Urinary bladder (tissue), 4 donors: ENCODE data around the gene DNAH2. TPM values are rescaled to one million over a fixed set of nuclear protein-coding genes. Genes with fewer than 3 reads are reported as not detected.
"Not testable (repeated sequence)": the region's sequence is repeated elsewhere in the genome, so short reads cannot be mapped to it uniquely, and the experiment has no call there.

Experiments
- DNase-seq: peaks from one replicate; pipeline ENCODE4 v3.0.0-alpha.2; 2015; ENCODE audit errors: extremely low spot score
- H3K27ac ChIP-seq: one replicate; pipeline ENCODE4 v1.5.1; 2013; ENCODE audit warnings: low read depth, mild to moderate bottlenecking, moderate library complexity
- H3K36me3 ChIP-seq: one replicate; pipeline ENCODE4 v1.6.1; 2013; ENCODE audit warnings: mild to moderate bottlenecking, moderate library complexity; ENCODE audit not compliant: insufficient read depth
- H3K4me1 ChIP-seq: one replicate; pipeline ENCODE4 v1.6.1; 2013; ENCODE audit warnings: mild to moderate bottlenecking, moderate library complexity; ENCODE audit not compliant: insufficient read depth
- H3K4me3 ChIP-seq: one replicate; pipeline ENCODE4 v1.5.1; 2013; ENCODE audit warnings: low read depth, low read length
- WGBS: extraction: QIAGEN DNeasy Blood & Tissue Kit; methylation state at CpG from one replicate; pipeline ENCODE4 v1.1.7; 2013; 5-methylcytosine and 5-hydroxymethylcytosine counted together
- polyA plus RNA-seq: library from polyadenylated mRNA; stranded (reverse); fragments of 200-250 nt; gene quantifications from one replicate; pipeline ENCODE4 v1.2.3, GENCODE V29; 2013
- total RNA-seq: library from RNA; depleted of rRNA; stranded (reverse); fragments of >200 nt; gene quantifications from one replicate; pipeline ENCODE4 v1.2.3, GENCODE V29; 2014
- donor health status: healthy with polysubstance abuse.
- donor health status: healthy.

Gene DNAH2
- total and polyA plus RNA-seq, 2 donors, result 0.11 to 0.16 TPM

DNA sequence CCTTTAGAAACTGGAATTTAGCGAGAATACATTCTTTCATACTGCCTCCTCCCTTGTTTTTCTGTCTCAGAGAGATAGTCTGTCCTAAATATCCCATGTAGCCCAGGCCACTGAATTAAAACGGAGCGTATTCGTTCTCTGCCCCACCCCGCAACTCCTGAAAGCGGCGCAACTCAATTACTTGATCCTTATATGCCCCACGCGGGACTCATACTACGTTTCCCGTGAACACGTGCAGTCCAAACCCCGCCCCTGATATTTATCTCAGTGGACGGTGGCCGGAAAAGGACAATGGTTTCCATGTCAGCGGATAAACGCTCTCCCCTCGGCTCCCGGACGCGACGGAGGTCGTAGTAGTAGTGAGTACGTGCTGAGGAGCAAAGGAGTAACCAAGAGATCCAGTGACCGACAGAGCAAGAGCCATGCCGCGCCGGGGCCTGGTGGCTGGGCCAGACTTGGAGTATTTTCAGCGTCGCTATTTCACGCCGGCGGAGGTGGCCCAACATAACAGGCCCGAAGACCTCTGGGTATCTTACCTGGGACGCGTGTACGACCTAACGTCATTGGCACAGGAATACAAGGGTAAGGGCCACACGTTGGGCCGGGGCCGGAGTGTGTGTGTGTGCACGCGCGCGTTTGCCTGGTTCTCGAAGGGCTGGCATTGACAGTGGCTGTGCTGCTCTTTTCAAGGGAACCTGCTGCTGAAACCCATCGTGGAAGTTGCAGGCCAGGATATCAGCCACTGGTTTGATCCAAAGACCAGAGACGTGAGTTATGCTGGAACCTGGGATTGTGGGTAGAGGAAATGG is 140.4 kb downstream of the DNAH2 start, which contains the start of gene CYB5D1:
CYB5D1 (plus strand) TSS at position 291 of the 809 bp plus-strand sequence; CDS start at position 423, 132 bp downstream.
- Histone ChIP-seq H3K4me1 (no peaks in the 10 kb centered on the region), H3K36me3 (peaks cover 2% of the 10 kb centered on the region), H3K4me3 (peak within 1 kb of the TSS; percentile 53), H3K27ac (peak within 1 kb of the TSS; percentile 76)
- DNase-seq, result peak; percentile 91
- 3% methylated on average over 48 of the region's 48 CpGs for WGBS

DNA sequence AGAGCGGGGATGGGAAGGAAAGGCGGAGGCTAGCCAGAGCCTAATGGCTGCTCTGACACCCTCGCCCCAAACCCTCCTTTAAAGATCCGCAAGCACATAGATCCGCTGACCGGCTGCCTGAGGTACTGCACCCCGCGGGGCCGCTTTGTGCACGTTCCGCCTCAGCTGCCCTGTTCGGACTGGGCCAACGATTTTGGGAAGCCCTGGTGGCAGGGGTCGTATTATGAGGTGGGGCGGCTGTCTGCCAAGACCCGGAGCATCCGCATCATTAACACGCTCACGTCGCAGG is 140.9 kb downstream of the DNAH2 start:
- 31% methylated on average over 20 of the region's 20 CpGs for WGBS
- Histone ChIP-seq H3K4me1 (no peaks in the 10 kb centered on the region), H3K4me3 (peak overlapping the region; percentile 53), H3K36me3 (no peaks in the 10 kb centered on the region), H3K27ac (no peak overlapping the region)
- DNase-seq, result no peak

DNA sequence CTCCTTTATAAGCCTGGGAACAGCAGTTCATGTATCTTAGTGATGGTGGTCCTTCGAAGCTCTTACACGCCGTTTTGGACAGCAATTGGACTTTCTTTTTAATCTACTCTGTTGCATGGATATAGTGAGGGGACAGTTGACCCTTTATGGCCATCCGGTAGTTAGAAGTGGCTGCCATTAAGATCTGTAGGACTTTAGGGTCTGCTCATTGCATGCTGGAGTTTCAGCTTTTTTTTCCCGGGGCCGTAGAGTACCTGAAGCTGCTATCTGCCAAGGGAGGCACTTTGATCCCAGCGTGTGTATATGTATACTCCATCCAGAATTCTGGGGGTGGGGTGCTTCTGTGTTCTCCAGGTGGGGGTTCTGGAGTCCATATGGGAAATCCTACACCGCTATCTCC is 141.5 kb downstream of the DNAH2 start:
- WGBS, result 82% methylated on average over 8 of the region's 8 CpGs
- H3K36me3 ChIP-seq, result no peaks in the 10 kb centered on the region
- H3K27ac ChIP-seq, result no peak overlapping the region
- no peak for DNase-seq
- no peaks in the 10 kb centered on the region for H3K4me1 ChIP-seq
- no peak overlapping the region for H3K4me3 ChIP-seq

GRCh38 chr17:7862692-7863437 is 145.3 kb downstream of the DNAH2 start:
- H3K4me1 ChIP-seq, result no peaks in the 10 kb centered on the region
- no peak overlapping the region for H3K4me3 ChIP-seq
- H3K36me3 ChIP-seq, result no peaks in the 10 kb centered on the region
- no peak overlapping the region for H3K27ac ChIP-seq
- WGBS, result 41% methylated on average over 3 of the region's 3 CpGs
- no peak for DNase-seq

DNA sequence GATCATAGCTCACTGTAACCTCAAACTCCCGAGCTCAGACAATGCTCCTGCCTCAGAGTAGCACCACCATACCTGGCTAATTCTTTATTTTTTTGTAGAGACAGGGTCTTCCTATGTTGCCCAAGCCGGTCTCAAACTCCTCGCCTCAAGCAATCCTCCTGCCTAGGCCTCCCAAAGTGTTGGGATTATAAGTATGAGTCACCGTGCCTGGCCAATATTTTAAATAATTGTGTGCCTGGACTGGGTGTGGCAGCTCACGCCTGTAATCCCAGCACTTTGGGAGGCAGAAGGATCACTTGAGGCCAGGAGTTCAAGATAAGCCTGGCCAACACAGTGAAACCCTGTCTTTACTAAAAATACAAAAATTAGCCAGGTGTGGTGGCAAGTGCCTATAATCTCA is 146.8 kb downstream of the DNAH2 start:
- DNase-seq, result not testable (repeated sequence)

GRCh38 chr17:7864995-7865650 is 147.6 kb downstream of the DNAH2 start:
- Histone ChIP-seq H3K36me3 (no peaks in the 10 kb centered on the region), H3K27ac (no peak overlapping the region), H3K4me3 (no peak overlapping the region), H3K4me1 (no peaks in the 10 kb centered on the region)
- 91% methylated on average over 5 of the region's 5 CpGs for WGBS
- no peak for DNase-seq

More for the DNA sequence above, 146.8 kb downstream of the DNAH2 start:
- H3K36me3 ChIP-seq, H3K4me1 ChIP-seq, H3K4me3 ChIP-seq, H3K27ac ChIP-seq: not testable (repeated sequence)
- WGBS, result 72% methylated on average over 5 of the region's 5 CpGs

GRCh38 chr17:7867881-7868329 is 150.4 kb downstream of the DNAH2 start:
- Histone ChIP-seq H3K4me3 (no peak overlapping the region), H3K4me1 (no peaks in the 10 kb centered on the region), H3K36me3 (no peaks in the 10 kb centered on the region), H3K27ac (no peak overlapping the region)
- 75% methylated on average over 5 of the region's 5 CpGs for WGBS
- no peak for DNase-seq

- WGBS, result 70% methylated on average over 4 of the region's 4 CpGs
- no peaks in the 10 kb centered on the region for H3K36me3 ChIP-seq
- no peak overlapping the region for H3K27ac ChIP-seq
- no peaks in the 10 kb centered on the region for H3K4me1 ChIP-seq
- DNase-seq, result no peak
- no peak overlapping the region for H3K4me3 ChIP-seq
Measured at GRCh38 chr17:7873051-7873450, 155.5 kb downstream of the DNAH2 start.

DNA sequence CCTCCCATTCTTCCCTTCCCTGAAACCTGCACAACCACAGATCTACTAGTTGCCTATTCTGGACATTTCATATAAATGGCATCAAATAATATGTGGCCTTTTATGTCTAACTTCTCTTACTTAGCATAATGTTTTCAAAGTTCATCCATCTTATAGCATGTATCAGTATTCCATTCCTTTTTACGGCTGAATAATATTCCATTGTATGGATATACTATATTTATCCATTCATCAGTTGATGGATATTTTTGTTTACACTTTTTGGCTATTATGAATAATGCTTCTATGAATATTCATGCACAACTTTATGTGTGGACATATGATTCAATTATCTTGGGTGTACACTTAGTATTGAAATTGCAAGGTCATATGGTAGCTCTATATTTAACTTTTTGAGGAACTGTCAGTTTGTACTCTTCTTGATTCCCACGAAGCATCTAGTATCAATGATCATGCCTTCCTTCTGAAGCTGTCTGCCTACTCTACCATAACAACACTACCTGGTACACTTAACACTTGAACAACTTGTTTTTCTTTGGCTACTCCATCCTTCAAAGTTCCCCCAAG is 158.3 kb downstream of the DNAH2 start:
- no peak overlapping the region for H3K27ac ChIP-seq
- no peaks in the 10 kb centered on the region for H3K36me3 ChIP-seq
- no peaks in the 10 kb centered on the region for H3K4me1 ChIP-seq
- H3K4me3 ChIP-seq, result no peak overlapping the region
- DNase-seq, result no peak
- 92% methylated on average over 2 of the region's 2 CpGs for WGBS

- no peak for DNase-seq
- Histone ChIP-seq H3K36me3 (no peaks in the 10 kb centered on the region), H3K27ac (no peak overlapping the region), H3K4me3 (no peak overlapping the region), H3K4me1 (no peaks in the 10 kb centered on the region)
- WGBS, result 86% methylated on average over 7 of the region's 7 CpGs
Measured at GRCh38 chr17:7878234-7878633, 160.7 kb downstream of the DNAH2 start.

GRCh38 chr17:7880076-7880868 is 162.7 kb downstream of the DNAH2 start:
- H3K36me3 ChIP-seq, result no peaks in the 10 kb centered on the region
- H3K27ac ChIP-seq, result no peak overlapping the region
- no peak overlapping the region for H3K4me3 ChIP-seq
- no peaks in the 10 kb centered on the region for H3K4me1 ChIP-seq
- DNase-seq, result no peak
- WGBS, result 49% methylated on average over 3 of the region's 3 CpGs

GRCh38 chr17:7881276-7882054 is 163.9 kb downstream of the DNAH2 start:
- DNase-seq, result no peak

More at GRCh38 chr17:7881276-7882054, 163.9 kb downstream of the DNAH2 start:
- 49% methylated on average over 7 of the region's 7 CpGs for WGBS
- Histone ChIP-seq H3K27ac (no peak overlapping the region), H3K36me3 (no peaks in the 10 kb centered on the region), H3K4me3 (no peak overlapping the region), H3K4me1 (no peaks in the 10 kb centered on the region)
